Measurements from ENCODE around the gene SRL.

GRCh38 chr16:4194661-4195060, 47.2 kb downstream of the SRL start:
- TF ChIP-seq POLR2AphosphoS5 (IDR thresholded peaks at IDR 0.05; ENCODE audit: low read depth) (peak; percentile 64), CTCF (IDR thresholded peaks at IDR 0.05; ENCODE audit: insufficient read depth, low read length) (no peak)
